H1 (cell line): ENCODE measurements around the gene SRM. TPM values are rescaled to one million over a fixed set of nuclear protein-coding genes. Genes with fewer than 3 reads are reported as not detected.

Source experiments
- CTCF ChIA-PET: fragments of 300-600 bp; sonication (Branson Sonifier 250); formaldehyde crosslinking; loops from one replicate; lab custom pipeline; 2021; ENCODE audit not compliant: partially characterized antibody; lab: Charles Lee
- POLR2A ChIA-PET: fragments of 300-600 bp; sonication (Branson Sonifier 250); formaldehyde crosslinking; loops from one replicate; lab custom pipeline; 2021; ENCODE audit warnings: inconsistent platforms; ENCODE audit not compliant: partially characterized antibody; lab: Charles Lee
- DNase-seq, 2 experiments: peaks; one replicate each; pipeline versions ENCODE4 v3.0.0 to v3.0.0-alpha.2; 2010 to 2022; ENCODE audit warnings: low spot score in 2 of 2, low read depth in 1 of 2, mixed read lengths in 1 of 2
- FAIRE-seq: peaks from 2 replicates; lab custom pipeline; 2011; peaks lifted over from hg19 to GRCh38; lab: Jason Lieb, UNC
- H2AFZ ChIP-seq: 2 replicates; pipeline ENCODE4 v1.8.1; 2012; ENCODE audit warnings: low read length, inconsistent platforms
- H2AK5ac ChIP-seq: 2 replicates; pipeline ENCODE4 v1.6.1; 2013; ENCODE audit warnings: low read depth, low read length
- H2BK120ac ChIP-seq: replicated peaks from 2 replicates; pipeline ENCODE3; 2013; ENCODE audit warnings: low read depth, low read length, inconsistent platforms
- H2BK12ac ChIP-seq: 2 replicates; pipeline ENCODE4 v1.6.1; 2013; ENCODE audit warnings: low read depth, low read length
- H2BK15ac ChIP-seq: 2 replicates; pipeline ENCODE4 v1.6.1; 2013; ENCODE audit warnings: low read length
- H2BK20ac ChIP-seq: 2 replicates; pipeline ENCODE4 v1.6.1; 2013; ENCODE audit warnings: low read length
- H2BK5ac ChIP-seq: 2 replicates; pipeline ENCODE4 v1.6.1; 2013; ENCODE audit warnings: low read depth, low read length
- H3K14ac ChIP-seq: 2 replicates; pipeline ENCODE4 v1.6.1; 2013; ENCODE audit warnings: inconsistent platforms; ENCODE audit not compliant: insufficient read length
- H3K18ac ChIP-seq: 2 replicates; pipeline ENCODE4 v1.6.1; 2013; ENCODE audit warnings: low read length; ENCODE audit errors: extremely low read depth
- H3K23ac ChIP-seq: 2 replicates; pipeline ENCODE4 v1.6.1; 2013; ENCODE audit warnings: inconsistent platforms; ENCODE audit not compliant: insufficient read length
- H3K23me2 ChIP-seq: 2 replicates; pipeline ENCODE4 v1.6.1; 2013; ENCODE audit warnings: low read depth, low read length
- H3K27ac ChIP-seq: 2 replicates; pipeline ENCODE4 v1.6.1; 2011; ENCODE audit warnings: low read depth, low read length, inconsistent platforms
- H3K27me3 ChIP-seq, 4 experiments: replicated peaks in 1 of 4; 1 replicate in 1 of 4; 2 replicates in 3 of 4; pipeline versions ENCODE4 v1.6.1 to v1.8.1; 2011 to 2013; ENCODE audit warnings: low read length in 3 of 4, mild to moderate bottlenecking in 3 of 4, inconsistent platforms in 2 of 4, mixed read lengths in 2 of 4, moderate library complexity in 1 of 4; ENCODE audit not compliant: control insufficient read depth in 3 of 4, insufficient read depth in 3 of 4; ENCODE audit errors: extremely low read depth in 1 of 4
- H3K36me3 ChIP-seq, 4 experiments: 2 replicates each; pipeline versions ENCODE4 v1.6.1 to v1.8.1; 2011 to 2013; ENCODE audit warnings: mild to moderate bottlenecking in 4 of 4, low read length in 3 of 4, moderate library complexity in 2 of 4, control low read depth in 1 of 4, inconsistent platforms in 1 of 4; ENCODE audit not compliant: insufficient read depth in 4 of 4, control insufficient read depth in 2 of 4
- H3K4ac ChIP-seq: replicated peaks from 2 replicates; pipeline ENCODE3; 2013; ENCODE audit warnings: low read length, low read depth, mixed read lengths, inconsistent platforms; ENCODE audit not compliant: insufficient read length
- H3K4me1 ChIP-seq, 4 experiments: replicated peaks in 1 of 4; 1 replicate in 1 of 4; 2 replicates in 3 of 4; pipeline versions ENCODE4 v1.6.1 to v1.8.1; 2011 to 2013; ENCODE audit warnings: low read length in 3 of 4, inconsistent platforms in 2 of 4, mixed read lengths in 1 of 4; ENCODE audit not compliant: insufficient read depth in 4 of 4, control insufficient read depth in 3 of 4
- H3K4me2 ChIP-seq, 2 experiments: 2 replicates each; pipeline versions ENCODE4 v1.6.1 to v1.8.1; 2011 to 2013; ENCODE audit warnings: low read depth in 2 of 2, low read length in 2 of 2, control low read depth in 1 of 2, inconsistent platforms in 1 of 2, mild to moderate bottlenecking in 1 of 2; ENCODE audit not compliant: insufficient read depth in 1 of 2
- H3K4me3 ChIP-seq, 4 experiments: fragments of 200-600, 300-600 bp in 1 of 4; sonication (generic), shearing (Covaris generic), sonication (Bioruptor Twin) in 1 of 4; 2 replicates each; pipeline versions ENCODE4 v1.5.1 to v1.8.1; 2011 to 2016; ENCODE audit warnings: low read length in 4 of 4, low read depth in 3 of 4, control low read depth in 2 of 4, inconsistent platforms in 2 of 4, mild to moderate bottlenecking in 2 of 4, mixed read lengths in 1 of 4, moderate library complexity in 1 of 4; ENCODE audit not compliant: insufficient read depth in 2 of 4; ENCODE audit errors: extremely low read depth in 1 of 4
- H3K56ac ChIP-seq: replicated peaks from 2 replicates; pipeline ENCODE3; 2013; ENCODE audit warnings: low read depth, mild to moderate bottlenecking, mixed read lengths, low read length, inconsistent platforms; ENCODE audit not compliant: insufficient read length
- H3K79me1 ChIP-seq: 2 replicates; pipeline ENCODE4 v1.6.1; 2013; ENCODE audit warnings: low read depth, low read length, control low read depth
- H3K79me2 ChIP-seq, 2 experiments: 2 replicates each; pipeline versions ENCODE4 v1.6.1 to v1.8.1; 2012 to 2013; ENCODE audit warnings: low read length in 2 of 2, mild to moderate bottlenecking in 2 of 2, inconsistent platforms in 1 of 2; ENCODE audit not compliant: insufficient read depth in 2 of 2, control insufficient read depth in 1 of 2
- H3K9ac ChIP-seq, 4 experiments: replicated peaks in 1 of 4; 1 replicate in 1 of 4; 2 replicates in 3 of 4; pipeline versions ENCODE4 v1.6.1 to v1.8.1; 2011 to 2013; ENCODE audit warnings: low read depth in 3 of 4, low read length in 3 of 4, control low read depth in 2 of 4, mild to moderate bottlenecking in 2 of 4, moderate library complexity in 2 of 4, inconsistent platforms in 1 of 4; ENCODE audit errors: extremely low read depth in 1 of 4
- H3K9me3 ChIP-seq, 2 experiments: 2 replicates each; pipeline versions ENCODE4 v1.6.1 to v1.8.1; 2012 to 2013; ENCODE audit warnings: mild to moderate bottlenecking in 2 of 2, moderate library complexity in 2 of 2, control low read depth in 1 of 2, inconsistent platforms in 1 of 2, low read depth in 1 of 2, low read length in 1 of 2, mixed read lengths in 1 of 2; ENCODE audit not compliant: insufficient read depth in 2 of 2
- H4K20me1 ChIP-seq, 2 experiments: replicated peaks in 1 of 2; 2 replicates each; pipeline versions ENCODE3 to v1.8.1; 2011 to 2013; ENCODE audit warnings: inconsistent platforms in 2 of 2, low read length in 2 of 2, mild to moderate bottlenecking in 1 of 2; ENCODE audit not compliant: insufficient read depth in 2 of 2, control insufficient read depth in 1 of 2
- H4K5ac ChIP-seq: 2 replicates; pipeline ENCODE4 v1.6.1; 2013; ENCODE audit warnings: low read length, low read depth, mixed read lengths, inconsistent platforms; ENCODE audit not compliant: insufficient read length
- H4K8ac ChIP-seq: 2 replicates; pipeline ENCODE4 v1.8.0; 2013; ENCODE audit warnings: mild to moderate bottlenecking, moderate library complexity, low read length, inconsistent platforms; ENCODE audit not compliant: insufficient read depth; ENCODE audit errors: extremely low read depth
- H4K91ac ChIP-seq: replicated peaks from 2 replicates; pipeline ENCODE3; 2013; ENCODE audit warnings: low read length, mixed read lengths, inconsistent platforms; ENCODE audit not compliant: insufficient read length
- FOSL1 ChIP-seq: IDR thresholded peaks from 2 replicates; pipeline ENCODE4 v1.6.1; 2011; ENCODE audit warnings: mild to moderate bottlenecking, low read depth, low read length, moderate library complexity; ENCODE audit not compliant: insufficient read depth
- JUND ChIP-seq: IDR thresholded peaks from 2 replicates; pipeline ENCODE4 v1.6.1; 2011; ENCODE audit warnings: mild to moderate bottlenecking, improper control_type of control experiment, low read length
- KDM4A ChIP-seq: IDR thresholded peaks from one replicate; pipeline ENCODE4 v1.7.1; 2012; ENCODE audit warnings: low read depth, mild to moderate bottlenecking, moderate library complexity, low read length, inconsistent platforms; ENCODE audit not compliant: severe bottlenecking
- POLR2A ChIP-seq, 2 experiments: IDR thresholded peaks; 1 replicate in 1 of 2; 2 replicates in 1 of 2; pipeline ENCODE4 v1.6.1; 2011; ENCODE audit warnings: low read depth in 2 of 2, low read length in 2 of 2, mild to moderate bottlenecking in 2 of 2; ENCODE audit errors: control extremely low read depth in 1 of 2
- RAD21 ChIP-seq, 2 experiments: IDR thresholded peaks in 1 of 2; conservative IDR thresholded peaks in 1 of 2; 2 replicates each; pipeline ENCODE4 v1.6.1; 2011; ENCODE audit warnings: low read depth in 2 of 2, low read length in 2 of 2, improper control_type of control experiment in 1 of 2, inconsistent platforms in 1 of 2, mild to moderate bottlenecking in 1 of 2, moderate library complexity in 1 of 2
- RFX5 ChIP-seq: IDR thresholded peaks from 2 replicates; pipeline ENCODE4 v1.6.1; 2011; ENCODE audit warnings: low read depth, low read length, improper control_type of control experiment, borderline replicate concordance
- SIN3A ChIP-seq, 2 experiments: IDR thresholded peaks in 1 of 2; conservative IDR thresholded peaks in 1 of 2; 2 replicates each; pipeline ENCODE4 v1.6.1; 2011 to 2012; ENCODE audit warnings: low read length in 2 of 2, improper control_type of control experiment in 1 of 2, low read depth in 1 of 2, mild to moderate bottlenecking in 1 of 2
- SP2 ChIP-seq: IDR thresholded peaks from 2 replicates; pipeline ENCODE4 v1.6.1; 2012; ENCODE audit warnings: mild to moderate bottlenecking, low read length, inconsistent platforms
- WGBS, 2 experiments: shearing (Covaris generic) in 1 of 2; methylation state at CpG; one replicate each; pipeline versions ENCODE4 v1.1.6 to v1.1.7; 2013 to 2015; ENCODE audit warnings: low lambda C conversion rate in 2 of 2, mixed read lengths in 2 of 2, inconsistent platforms in 1 of 2, low coverage in 1 of 2, missing lambda C conversion rate in 1 of 2; ENCODE audit not compliant: insufficient replicate concordance in 2 of 2, insufficient coverage in 1 of 2, insufficient read length in 1 of 2; ENCODE audit errors: extremely low coverage in 1 of 2, missing lambda C conversion rate in 1 of 2; 5-methylcytosine and 5-hydroxymethylcytosine counted together
- polyA plus RNA-seq, 7 experiments: library from polyadenylated mRNA; depleted of rRNA in 3 of 7; stranded (reverse) in 5 of 7; unstranded in 2 of 7; fragments of >200 nt in 5 of 7; fragments of 200-250 nt in 2 of 7; gene quantifications; 1 replicate in 5 of 7; 2 replicates in 1 of 7; 4 replicates in 1 of 7; pipeline versions ENCODE4 v1.2.1 to v1.2.3, GENCODE V29; 2011 to 2013; ENCODE audit warnings: missing spikeins in 2 of 7, mixed read lengths in 2 of 7
- total RNA-seq: library from RNA; stranded (reverse); fragmentation: NEBNext Ultra II Directional; extraction: Animal tissue kit (Norgen Biotek cat#: 25700); gene quantifications from 2 replicates; pipeline ENCODE4 v1.2.1, GENCODE V29; 2021
- TF ChIP-seq, protein P1 (sequence below), 3 experiments: IDR thresholded peaks; 1 replicate in 2 of 3; 2 replicates in 1 of 3; pipeline versions ENCODE4 v1.5.1 to v1.6.1; 2011; ENCODE audit warnings: low read length in 3 of 3, mild to moderate bottlenecking in 3 of 3, inconsistent platforms in 2 of 3, low read depth in 1 of 3, moderate library complexity in 1 of 3; ENCODE audit not compliant: insufficient read depth in 1 of 3; ENCODE audit errors: control extremely low read depth in 1 of 3
- TF ChIP-seq, protein P2 (sequence below): IDR thresholded peaks from 2 replicates; pipeline ENCODE4 v1.6.1; 2012; ENCODE audit warnings: inconsistent platforms

SRM gene
- total and polyA plus RNA-seq, 2 of the 8 experiments (the other 6 are each of a cell fraction or from before 2014, with no cell fraction given), result 110 to 208 TPM

DNA sequence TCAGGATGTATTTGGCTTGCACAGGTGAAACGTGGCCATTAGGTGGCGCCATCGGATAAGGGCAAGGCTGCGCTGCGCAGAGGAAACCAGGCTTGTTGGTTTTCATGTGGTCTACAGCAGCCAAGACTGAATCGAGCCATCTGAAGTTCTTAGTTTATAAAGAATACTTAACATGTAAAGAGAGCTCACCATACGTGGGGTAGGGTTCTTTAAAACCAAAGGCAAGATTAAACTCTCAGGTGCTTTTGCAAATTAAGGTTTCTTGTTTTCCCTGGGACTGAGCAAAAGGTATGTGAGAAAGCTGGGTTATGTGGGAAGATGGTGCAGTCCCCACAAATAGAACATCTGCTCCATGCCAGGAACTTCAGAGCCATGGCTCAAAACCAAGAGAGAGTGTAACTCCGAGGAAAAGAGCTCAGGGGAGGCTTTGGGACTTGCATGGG lies 22.1 kb downstream of the SRM start:
- H3K23ac ChIP-seq, result no peak overlapping the region
- H2BK20ac ChIP-seq, result no peak overlapping the region
- H2BK12ac ChIP-seq, result no peak overlapping the region
- FAIRE-seq (no peak), DNase-seq (peak; percentile 57 to 93)
- no peak overlapping the region for H3K9ac ChIP-seq
- no peak overlapping the region for H2BK120ac ChIP-seq
- no peaks in the 10 kb centered on the region for H3K9me3 ChIP-seq
- no peaks in the 10 kb centered on the region for H3K79me1 ChIP-seq
- no peak overlapping the region for H3K14ac ChIP-seq
- H2BK15ac ChIP-seq, result no peak overlapping the region
- no peak overlapping the region for H2AFZ ChIP-seq
- H2BK5ac ChIP-seq, result no peak overlapping the region
- no peak overlapping the region for H4K91ac ChIP-seq
- H3K18ac ChIP-seq, result no peak overlapping the region
- H3K4me2 ChIP-seq, result no peak overlapping the region
- no peak overlapping the region for H3K27ac ChIP-seq
- H2AK5ac ChIP-seq, result no peak overlapping the region
- no peaks in the 10 kb centered on the region for H3K27me3 ChIP-seq
- H3K56ac ChIP-seq, result no peak overlapping the region
- H3K23me2 ChIP-seq, result peaks cover 32% of the 10 kb centered on the region; the same call in 1 of the 2 replicates
- no peaks in the 10 kb centered on the region for H3K4me1 ChIP-seq
- peaks cover 0 to 13% of the 10 kb centered on the region in 2 experiments for H4K20me1 ChIP-seq
- H4K5ac ChIP-seq, result no peak overlapping the region
- ChIA-PET CTCF (interaction anchor here (0.7 to 7.4 kb wide), 56 partner anchors 10 to 605 kb away, joined by 3 to 168 read pairs (median 4); partner anchors contain the start of genes MASP2 and SRM), POLR2A (interaction anchor here (0.6 to 3.9 kb wide), 10 partner anchors 8 to 148 kb away, joined by 3 to 31 read pairs (median 6); partner anchors contain the start of genes SRM and TARDBP)
- no peak overlapping the region for H3K4me3 ChIP-seq
- no peaks in the 10 kb centered on the region for H3K79me2 ChIP-seq
- no peak overlapping the region for H3K4ac ChIP-seq
- no peak overlapping the region for H4K8ac ChIP-seq
- 13% methylated on average over 8 of the region's 8 CpGs; no CpG with 5 or more reads in 1 of the 2 experiments for WGBS, 2 experiments
- H3K36me3 ChIP-seq, result no peaks in the 10 kb centered on the region
- TF ChIP-seq RAD21 (IDR thresholded peaks at IDR 0.05 in 1 of 2, conservative IDR thresholded peaks at IDR 0.05 in 1 of 2; ENCODE audit: low read depth in 2 of 2, low read length in 2 of 2), result peak; percentile 100
- TF ChIP-seq SP2, result no peak
- TF ChIP-seq RFX5, result no peak
- TF ChIP-seq, protein P1, sequence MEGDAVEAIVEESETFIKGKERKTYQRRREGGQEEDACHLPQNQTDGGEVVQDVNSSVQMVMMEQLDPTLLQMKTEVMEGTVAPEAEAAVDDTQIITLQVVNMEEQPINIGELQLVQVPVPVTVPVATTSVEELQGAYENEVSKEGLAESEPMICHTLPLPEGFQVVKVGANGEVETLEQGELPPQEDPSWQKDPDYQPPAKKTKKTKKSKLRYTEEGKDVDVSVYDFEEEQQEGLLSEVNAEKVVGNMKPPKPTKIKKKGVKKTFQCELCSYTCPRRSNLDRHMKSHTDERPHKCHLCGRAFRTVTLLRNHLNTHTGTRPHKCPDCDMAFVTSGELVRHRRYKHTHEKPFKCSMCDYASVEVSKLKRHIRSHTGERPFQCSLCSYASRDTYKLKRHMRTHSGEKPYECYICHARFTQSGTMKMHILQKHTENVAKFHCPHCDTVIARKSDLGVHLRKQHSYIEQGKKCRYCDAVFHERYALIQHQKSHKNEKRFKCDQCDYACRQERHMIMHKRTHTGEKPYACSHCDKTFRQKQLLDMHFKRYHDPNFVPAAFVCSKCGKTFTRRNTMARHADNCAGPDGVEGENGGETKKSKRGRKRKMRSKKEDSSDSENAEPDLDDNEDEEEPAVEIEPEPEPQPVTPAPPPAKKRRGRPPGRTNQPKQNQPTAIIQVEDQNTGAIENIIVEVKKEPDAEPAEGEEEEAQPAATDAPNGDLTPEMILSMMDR (IDR thresholded peaks at IDR 0.05; ENCODE audit: control extremely low read depth in 1 of 3, insufficient read depth in 1 of 3, low read depth in 1 of 3, low read length in 3 of 3), result peak; percentile 92 to 98 (median 96)
- TF ChIP-seq, protein P2, sequence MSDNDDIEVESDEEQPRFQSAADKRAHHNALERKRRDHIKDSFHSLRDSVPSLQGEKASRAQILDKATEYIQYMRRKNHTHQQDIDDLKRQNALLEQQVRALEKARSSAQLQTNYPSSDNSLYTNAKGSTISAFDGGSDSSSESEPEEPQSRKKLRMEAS, result 0 out of 2 replicates have a peak, but pooled peaks have one; percentile 31
- no peak for TF ChIP-seq POLR2A (IDR thresholded peaks at IDR 0.05; ENCODE audit: control extremely low read depth in 1 of 2, low read depth in 2 of 2, low read length in 2 of 2)
- TF ChIP-seq FOSL1, result no peak
- no peak for TF ChIP-seq KDM4A
- TF ChIP-seq SIN3A (conservative IDR thresholded peaks at IDR 0.05 in 1 of 2, IDR thresholded peaks at IDR 0.05 in 1 of 2; ENCODE audit: low read depth in 1 of 2, low read length in 2 of 2), result 0 out of 4 replicates have a peak, but pooled peaks of 1 of the 2 experiments have one; percentile 57
- peak; percentile 51; the same call in 1 of the 2 replicates for TF ChIP-seq JUND
